ENCODE measurements around the gene EEF1AKMT3. TPM values are rescaled to one million over a fixed set of nuclear protein-coding genes. Genes with fewer than 3 reads are reported as not detected.

The EEF1AKMT3 gene
- polyA plus RNA-seq, 2 of the 4 experiments (the other 2 are of a cell fraction), result 7.3 to 15.8 TPM

- ChIA-PET POLR2A (interaction anchor here (1.2 kb wide), 1 partner anchor 31 kb away, joined by 3 read pairs; the partner anchor contains the start of gene CYP27B1), CTCF (interaction anchor here (0.7 to 1.9 kb wide), 5 partner anchors 15 to 108 kb away, joined by 3 to 6 read pairs (median 4); partner anchors contain the start of gene TSFM)
- no peak overlapping the region for H3K27ac ChIP-seq
- 91% methylated on average over 1 of the region's 1 CpG for WGBS (ENCODE audit: missing lambda C conversion rate)
- ATAC-seq (no peak), FAIRE-seq (no peak), DNase-seq (ENCODE audit: low read depth in 1 of 2, low spot score in 1 of 2) (no peak)
- H3K4me3 ChIP-seq, result no peak overlapping the region
- no peak overlapping the region for H3K4me2 ChIP-seq
- H3K9me3 ChIP-seq, result no peaks in the 10 kb centered on the region
- no peak for TF ChIP-seq EHF (CRISPR knock-in tag; IDR thresholded peaks at IDR 0.05)
- no peak for TF ChIP-seq CHD2 (IDR thresholded peaks at IDR 0.05; ENCODE audit: low read length, partially characterized antibody)
- no peak for TF ChIP-seq PBX3 (IDR thresholded peaks at IDR 0.05)
- TF ChIP-seq RARB (CRISPR knock-in tag; IDR thresholded peaks at IDR 0.05), result no peak
- TF ChIP-seq FOSB (CRISPR knock-in tag; IDR thresholded peaks at IDR 0.05), result no peak
- TF ChIP-seq POLR2A (IDR thresholded peaks at IDR 0.05; ENCODE audit: low read length), result no peak
- TF ChIP-seq USF2 (IDR thresholded peaks at IDR 0.05), result no peak
- TF ChIP-seq SMC3 (IDR thresholded peaks at IDR 0.05), result no peak
- no peak for TF ChIP-seq SREBF2 (IDR thresholded peaks at IDR 0.05)
- TF ChIP-seq ZNF302 (CRISPR knock-in tag; IDR thresholded peaks at IDR 0.05), result no peak
- TF ChIP-seq POLR2AphosphoS2 (conservative IDR thresholded peaks at IDR 0.05; ENCODE audit: low read length), result no peak
- no peak for TF ChIP-seq KDM5A (IDR thresholded peaks at IDR 0.05)
- TF ChIP-seq NR3C1 (IDR thresholded peaks at IDR 0.05), result no peak
- no peak for TF ChIP-seq RCOR1 (IDR thresholded peaks at IDR 0.05; ENCODE audit: low read depth, low read length)
- no peak for TF ChIP-seq BHLHE40 (IDR thresholded peaks at IDR 0.05; ENCODE audit: low read depth, low read length)
- H3K4me1 ChIP-seq, result peaks cover 11% of the 10 kb centered on the region; the same call in 2 of the 3 replicates
These were observed 25.5 kb downstream of the EEF1AKMT3 start for GRCh38 chr12:57797933-57798332.

GRCh38 chr12:57800965-57801364 lies 28.6 kb downstream of the EEF1AKMT3 start:
- FAIRE-seq (no peak), DNase-seq (ENCODE audit: low read depth in 1 of 2, low spot score in 1 of 2) (no peak), ATAC-seq (no peak)
- Histone ChIP-seq H3K4me3 (no peak overlapping the region), H3K9me3 (no peaks in the 10 kb centered on the region), H3K4me1 (no peaks in the 10 kb centered on the region), H3K4me2 (no peak overlapping the region), H3K27ac (no peak overlapping the region)
- TF ChIP-seq TFCP2L1 (CRISPR knock-in tag; IDR thresholded peaks at IDR 0.05), result no peak
- TF ChIP-seq RAD21 (conservative IDR thresholded peaks at IDR 0.05 in 1 of 2, IDR thresholded peaks at IDR 0.05 in 1 of 2), result no peak
- TF ChIP-seq PBX3 (IDR thresholded peaks at IDR 0.05), result no peak
- no peak for TF ChIP-seq RCOR1 (IDR thresholded peaks at IDR 0.05; ENCODE audit: low read depth, low read length)
- TF ChIP-seq CHD2 (IDR thresholded peaks at IDR 0.05; ENCODE audit: low read length, partially characterized antibody), result no peak
- ChIA-PET CTCF (interaction anchor here (1.2 to 6.6 kb wide), 10 partner anchors 12 to 103 kb away, joined by 3 to 64 read pairs (median 6); partner anchors contain the start of gene TSFM), POLR2A (interaction anchor here (2.0 kb wide), 1 partner anchor 29 kb away, joined by 4 read pairs; the partner anchor contains the start of genes EEF1AKMT3 and METTL1)
- 94% methylated on average over 3 of the region's 3 CpGs for WGBS (ENCODE audit: missing lambda C conversion rate)

GRCh38 chr12:57802607-57803006 lies 30.2 kb downstream of the EEF1AKMT3 start:
- POLR2A ChIA-PET, result interaction anchor here (1.3 kb wide), 1 partner anchor 9 kb away, joined by 3 read pairs; no protein-coding TSS in a partner anchor
- H3K9me3 ChIP-seq, result no peaks in the 10 kb centered on the region
- no peak overlapping the region for H3K4me3 ChIP-seq
- H3K4me1 ChIP-seq, result no peaks in the 10 kb centered on the region
- H3K4me2 ChIP-seq, result no peak overlapping the region
- FAIRE-seq, result no peak
- 44% methylated on average over 1 of the region's 1 CpG for WGBS (ENCODE audit: missing lambda C conversion rate)
- DNase-seq (ENCODE audit: low read depth in 1 of 2, low spot score in 1 of 2), result no peak
- no peak overlapping the region for H3K27ac ChIP-seq
- ATAC-seq, result no peak; a peak in 1 of 6 replicates
- CTCF ChIA-PET, result interaction anchor here (0.9 to 6.6 kb wide), 25 partner anchors 9 to 219 kb away, joined by 3 to 64 read pairs (median 6); partner anchors contain the start of genes CYP27B1 and TSFM
- TF ChIP-seq RARB (CRISPR knock-in tag; IDR thresholded peaks at IDR 0.05) (no peak), TFCP2L1 (CRISPR knock-in tag; IDR thresholded peaks at IDR 0.05) (no peak), FOSL2 (IDR thresholded peaks at IDR 0.05) (no peak), FOSL2 (CRISPR knock-in tag; IDR thresholded peaks at IDR 0.05) (no peak), NPAS2 (CRISPR knock-in tag; IDR thresholded peaks at IDR 0.05; ENCODE audit: borderline replicate concordance) (no peak), TP53 (CRISPR knock-in tag; IDR thresholded peaks at IDR 0.05) (no peak), ZC3H11A (IDR thresholded peaks at IDR 0.05) (no peak), FOSB (CRISPR knock-in tag; IDR thresholded peaks at IDR 0.05) (no peak), HOXA7 (CRISPR knock-in tag; IDR thresholded peaks at IDR 0.05) (no peak), BHLHE40 (IDR thresholded peaks at IDR 0.05; ENCODE audit: low read depth, low read length) (no peak), HMGXB4 (CRISPR knock-in tag; IDR thresholded peaks at IDR 0.05; ENCODE audit: borderline replicate concordance) (no peak), HOXB13 (CRISPR knock-in tag; IDR thresholded peaks at IDR 0.05; ENCODE audit: low read depth) (no peak), KDM1A (IDR thresholded peaks at IDR 0.05; ENCODE audit: low read depth) (no peak), JUN (IDR thresholded peaks at IDR 0.05) (no peak), POLR2AphosphoS2 (conservative IDR thresholded peaks at IDR 0.05; ENCODE audit: low read length) (no peak), FOXS1 (CRISPR knock-in tag; IDR thresholded peaks at IDR 0.05) (no peak)
